ENCODE data around the gene FAM184A.

GRCh38 chr6:119032428-119032827, 46.0 kb downstream of the FAM184A start:
- TF ChIP-seq, protein P1, sequence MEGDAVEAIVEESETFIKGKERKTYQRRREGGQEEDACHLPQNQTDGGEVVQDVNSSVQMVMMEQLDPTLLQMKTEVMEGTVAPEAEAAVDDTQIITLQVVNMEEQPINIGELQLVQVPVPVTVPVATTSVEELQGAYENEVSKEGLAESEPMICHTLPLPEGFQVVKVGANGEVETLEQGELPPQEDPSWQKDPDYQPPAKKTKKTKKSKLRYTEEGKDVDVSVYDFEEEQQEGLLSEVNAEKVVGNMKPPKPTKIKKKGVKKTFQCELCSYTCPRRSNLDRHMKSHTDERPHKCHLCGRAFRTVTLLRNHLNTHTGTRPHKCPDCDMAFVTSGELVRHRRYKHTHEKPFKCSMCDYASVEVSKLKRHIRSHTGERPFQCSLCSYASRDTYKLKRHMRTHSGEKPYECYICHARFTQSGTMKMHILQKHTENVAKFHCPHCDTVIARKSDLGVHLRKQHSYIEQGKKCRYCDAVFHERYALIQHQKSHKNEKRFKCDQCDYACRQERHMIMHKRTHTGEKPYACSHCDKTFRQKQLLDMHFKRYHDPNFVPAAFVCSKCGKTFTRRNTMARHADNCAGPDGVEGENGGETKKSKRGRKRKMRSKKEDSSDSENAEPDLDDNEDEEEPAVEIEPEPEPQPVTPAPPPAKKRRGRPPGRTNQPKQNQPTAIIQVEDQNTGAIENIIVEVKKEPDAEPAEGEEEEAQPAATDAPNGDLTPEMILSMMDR (IDR thresholded peaks at IDR 0.05), result no peak
- TF ChIP-seq MAZ (IDR thresholded peaks at IDR 0.05; ENCODE audit: borderline replicate concordance, low read depth, low read length) (no peak), PHF8 (IDR thresholded peaks at IDR 0.05; ENCODE audit: borderline replicate concordance, low read depth) (no peak), EP300 (IDR thresholded peaks at IDR 0.05) (no peak), HDAC2 (IDR thresholded peaks at IDR 0.05) (no peak), BHLHE40 (IDR thresholded peaks at IDR 0.05; ENCODE audit: low read depth, low read length) (no peak), CEBPB (IDR thresholded peaks at IDR 0.05) (no peak), HOXB5 (CRISPR knock-in tag; IDR thresholded peaks at IDR 0.05) (no peak), EHMT2 (IDR thresholded peaks at IDR 0.05; ENCODE audit: low read depth) (no peak), POLR2A (IDR thresholded peaks at IDR 0.05; ENCODE audit: low read length) (no peak), RFX5 (IDR thresholded peaks at IDR 0.05) (no peak), RARB (CRISPR knock-in tag; IDR thresholded peaks at IDR 0.05) (no peak), RAD21 (conservative IDR thresholded peaks at IDR 0.05 in 1 of 2, IDR thresholded peaks at IDR 0.05 in 1 of 2) (no peak), REST (IDR thresholded peaks at IDR 0.05) (no peak)

All from A549 (cell line).